Muscle of arm (tissue), 12 donors: ENCODE measurements around the gene MEOX1. TPM values are rescaled to one million over a fixed set of nuclear protein-coding genes. Genes with fewer than 3 reads are reported as not detected.

Source experiments
- DNase-seq: peaks from one replicate; pipeline ENCODE4 v3.0.0-alpha.2; 2013
- polyA plus RNA-seq, 12 donors: library from polyadenylated mRNA; unstranded; fragments of 120-200 nt; gene quantifications; one replicate each; pipeline ENCODE4 v1.2.1, GENCODE V29; 2013; ENCODE audit not compliant: insufficient read length in 12 of 12

MEOX1 gene
- polyA plus RNA-seq, 12 donors: 10.8 to 30.5 (median 13.9) TPM; not detected in 1

DNA sequence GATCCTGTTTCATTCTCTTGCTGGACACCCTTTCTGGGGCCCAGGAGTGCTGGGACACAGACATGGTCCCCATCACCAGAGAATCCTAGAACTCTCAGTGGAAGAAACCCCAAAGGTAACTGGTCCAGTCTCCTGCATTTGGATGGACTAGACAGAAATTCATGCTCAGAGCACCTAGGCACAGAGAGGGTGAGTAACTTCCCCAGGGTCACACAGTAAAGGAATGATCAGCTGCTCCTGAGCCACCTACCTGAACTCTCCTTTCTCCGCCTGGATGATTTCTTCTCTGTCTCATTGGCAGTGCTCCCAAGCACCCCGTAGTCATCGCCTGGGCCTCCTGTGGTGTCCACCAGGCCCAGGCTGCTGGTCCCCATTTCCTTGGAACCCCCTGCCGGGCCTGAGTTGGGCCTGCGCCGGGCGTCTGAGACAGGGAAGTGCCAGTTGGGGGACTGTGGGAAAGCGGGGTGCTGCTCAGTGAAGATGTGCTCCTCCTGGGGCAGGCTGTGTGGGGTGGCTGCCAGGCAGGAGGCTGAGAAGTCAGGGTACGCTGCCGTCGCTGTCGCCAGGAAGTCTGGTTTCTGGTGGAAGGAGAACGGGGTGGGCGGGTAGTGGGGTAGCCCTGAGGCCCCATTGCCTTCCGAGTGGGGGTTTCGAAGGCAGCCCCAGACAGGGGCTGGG lies 767 bp downstream of the MEOX1 start:
- no peak for DNase-seq

DNA sequence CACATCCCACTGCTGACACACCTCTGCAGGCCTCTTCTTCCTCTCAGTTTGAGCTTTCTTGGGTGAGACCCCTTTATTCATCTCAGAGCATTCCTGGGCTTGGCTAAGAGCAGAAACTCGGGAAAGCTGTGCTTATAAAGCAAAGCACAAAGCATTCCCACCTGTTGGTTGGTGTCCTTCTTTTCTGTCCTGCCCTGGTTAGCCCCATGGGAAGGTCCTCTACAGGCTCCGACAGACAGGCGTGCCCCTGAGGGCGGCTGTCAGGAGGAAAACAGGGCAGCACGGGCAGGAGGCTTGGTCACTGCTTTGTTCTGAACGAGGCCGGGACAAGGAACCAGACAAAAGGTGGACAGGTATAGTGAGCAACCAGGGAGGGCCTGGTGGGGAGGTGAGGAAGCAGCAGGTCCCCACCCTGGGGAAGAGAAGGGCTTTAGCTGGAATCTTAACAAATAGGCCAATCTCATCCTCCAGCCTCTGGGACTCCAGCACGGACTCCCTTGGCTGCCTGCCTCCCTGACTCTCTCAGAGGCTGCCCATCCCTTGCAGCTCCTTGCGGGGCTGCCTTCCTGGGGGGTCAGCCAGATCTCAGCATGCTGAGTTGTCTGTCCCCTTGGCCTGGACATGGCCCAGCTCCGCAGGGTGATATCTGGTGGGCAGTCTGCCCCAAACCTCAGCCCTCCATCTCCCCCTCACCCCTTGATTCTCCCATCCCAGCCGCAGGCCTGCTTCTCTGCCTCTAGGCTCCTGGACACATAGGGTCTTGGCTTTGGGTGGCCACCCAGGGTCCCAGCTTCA lies 1.7 kb downstream of the MEOX1 start:
- DNase-seq: no peak

DNA sequence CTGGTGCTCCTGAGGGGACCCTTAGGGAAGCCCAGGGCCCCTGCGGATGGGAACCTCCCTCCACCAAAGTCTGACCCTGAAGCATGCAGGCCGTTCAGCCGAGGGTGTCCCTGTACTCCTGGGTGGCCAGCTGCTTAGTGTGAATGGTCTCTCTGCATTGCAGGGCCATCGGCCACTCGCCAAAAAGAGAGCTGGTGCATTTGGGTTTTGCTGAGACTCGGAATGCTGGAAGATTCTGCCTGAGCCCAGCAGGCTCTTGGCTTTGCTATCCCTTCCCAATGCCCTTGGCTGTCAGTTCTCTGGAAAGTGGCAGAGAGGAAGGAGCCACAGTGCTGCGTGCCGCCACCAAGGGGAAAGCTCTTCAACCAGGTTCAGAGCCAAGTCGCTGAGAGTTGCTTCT lies 2.8 kb downstream of the MEOX1 start:
- no peak for DNase-seq

DNA sequence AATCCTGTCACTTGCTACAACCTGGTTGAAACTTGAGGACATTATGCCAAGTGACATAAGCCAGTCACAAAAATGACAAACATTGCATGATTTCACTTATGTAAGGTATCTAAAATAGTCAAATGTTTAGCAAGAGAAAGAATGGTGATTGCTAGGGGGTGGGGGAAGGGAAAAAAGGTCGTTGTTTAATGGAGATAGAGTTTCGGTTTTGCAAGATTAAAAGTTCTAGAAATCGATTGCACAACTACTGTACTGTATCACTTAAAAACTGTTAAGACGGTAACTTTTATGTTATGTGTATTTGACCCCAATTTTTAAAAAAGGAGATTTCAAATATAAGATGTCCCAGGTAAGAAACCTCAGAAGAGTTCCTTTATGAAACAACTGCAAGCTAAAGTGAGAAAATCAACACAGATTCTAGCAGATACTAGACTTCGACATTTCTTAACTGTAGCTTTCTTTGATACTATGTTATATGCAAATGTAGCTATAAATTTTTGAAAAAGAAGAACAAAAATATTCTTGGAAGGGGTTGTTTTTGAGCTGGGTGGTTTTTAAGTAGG lies 5.9 kb downstream of the MEOX1 start:
- no peak for DNase-seq

DNA sequence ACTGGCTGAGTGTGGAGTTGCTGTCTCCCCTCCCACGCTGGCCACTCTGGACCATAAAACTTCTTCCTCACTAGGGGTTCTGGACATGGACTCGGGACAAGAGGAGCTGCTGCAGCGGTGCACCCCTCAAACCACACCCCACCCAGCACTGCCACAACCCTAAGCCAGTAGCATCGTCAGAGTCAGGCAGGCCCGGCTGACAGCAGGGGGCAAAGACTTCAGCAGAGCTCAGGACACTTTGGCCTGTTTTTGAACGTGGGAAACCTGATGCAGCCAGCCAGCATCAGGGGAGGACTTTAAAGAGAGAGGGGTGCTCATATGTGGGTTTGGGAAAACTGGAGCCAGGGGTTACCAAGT lies 9.6 kb downstream of the MEOX1 start:
- DNase-seq: no peak

DNA sequence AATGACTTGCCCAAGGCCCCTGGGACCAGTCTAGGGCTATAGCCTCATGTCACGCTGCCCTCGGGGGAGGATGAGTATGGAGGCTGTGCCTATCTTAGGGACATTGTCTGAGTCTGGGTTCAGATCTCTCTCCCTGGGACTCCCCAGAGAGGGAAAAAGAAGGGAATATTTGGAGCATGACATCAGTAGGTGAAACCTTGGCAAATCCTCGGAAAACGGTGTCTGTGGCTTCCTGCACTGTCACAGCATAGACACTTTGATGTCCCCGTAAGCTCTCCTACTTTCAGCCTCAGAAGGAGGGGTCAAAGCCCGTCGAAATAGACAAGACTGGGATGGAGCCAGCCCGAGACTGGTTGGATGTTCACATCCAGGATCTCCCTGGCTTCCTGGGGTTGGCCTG lies 11.3 kb downstream of the MEOX1 start:
- no peak for DNase-seq

DNA sequence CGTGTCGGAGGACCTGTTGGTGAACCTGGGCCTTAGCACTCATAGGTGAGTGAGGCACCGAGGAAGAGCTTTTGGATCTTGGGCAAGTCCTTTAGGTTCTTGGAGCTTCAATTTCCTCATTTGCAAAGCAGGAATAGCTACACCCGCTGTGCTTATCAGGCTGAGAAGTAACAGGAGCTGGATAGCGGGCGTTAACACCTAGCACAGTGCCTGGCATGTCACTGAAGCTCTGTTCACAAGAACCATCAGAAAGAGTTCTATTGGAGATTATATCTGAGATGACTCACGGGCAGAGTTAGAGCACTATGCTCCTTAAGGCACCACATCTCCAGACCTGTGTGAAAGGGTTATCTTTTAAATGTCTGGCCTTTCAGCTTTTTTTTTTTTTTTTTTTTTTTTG lies 12.8 kb downstream of the MEOX1 start:
- DNase-seq: no peak

DNA sequence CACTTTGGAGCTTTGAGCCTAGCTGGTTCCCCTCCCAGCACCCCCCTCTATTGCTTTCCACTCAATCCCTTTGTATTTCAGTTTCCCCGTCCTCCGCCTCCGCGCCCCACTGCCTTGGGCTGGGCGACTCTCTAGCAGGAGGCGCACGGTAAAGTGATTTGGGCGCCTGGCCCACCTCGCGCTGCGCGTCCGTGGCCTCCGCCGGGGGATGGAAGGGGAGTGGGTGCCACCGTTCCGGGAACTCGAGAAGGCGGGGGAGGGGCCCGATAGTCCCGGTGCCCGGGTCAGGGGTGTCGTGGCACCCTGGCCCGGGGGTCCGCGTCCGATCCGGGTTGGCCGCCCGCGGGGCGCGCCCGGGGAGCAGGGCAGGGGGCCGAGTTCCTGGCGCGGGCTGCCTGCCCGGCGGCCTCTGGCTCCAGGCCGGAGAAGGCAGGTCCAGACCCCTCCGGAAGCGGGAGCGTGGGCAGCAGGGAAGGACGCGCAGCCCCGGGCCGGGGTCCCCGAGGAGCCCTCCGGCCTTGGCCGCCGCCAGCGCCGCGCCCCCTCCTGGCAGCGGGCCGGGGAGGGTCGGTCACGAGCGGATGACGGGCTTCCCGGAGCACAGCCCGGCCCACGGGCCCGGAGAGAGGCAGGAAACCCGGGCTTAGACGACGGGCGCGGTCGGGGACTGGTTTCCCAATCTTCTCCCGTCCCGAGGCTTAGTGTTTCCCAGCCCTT lies 15.8 kb downstream of the MEOX1 start:
- DNase-seq: peak; percentile 80

DNA sequence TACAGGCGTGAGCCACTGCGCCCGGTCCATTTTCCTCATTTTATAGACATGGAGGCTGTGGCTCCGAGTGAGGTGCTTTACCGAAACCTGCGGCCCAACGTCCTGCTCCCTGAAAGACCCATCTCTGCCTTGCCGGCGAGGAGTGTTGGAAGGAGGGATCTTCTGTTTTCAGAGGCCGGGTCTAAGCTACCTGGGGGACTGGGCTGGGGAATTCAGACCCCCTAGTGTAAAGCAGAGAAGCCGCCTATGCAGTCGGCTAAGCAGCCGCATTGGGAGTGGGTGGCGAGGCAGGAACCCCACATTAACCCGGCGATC lies 16.3 kb downstream of the MEOX1 start:
- no peak for DNase-seq

DNA sequence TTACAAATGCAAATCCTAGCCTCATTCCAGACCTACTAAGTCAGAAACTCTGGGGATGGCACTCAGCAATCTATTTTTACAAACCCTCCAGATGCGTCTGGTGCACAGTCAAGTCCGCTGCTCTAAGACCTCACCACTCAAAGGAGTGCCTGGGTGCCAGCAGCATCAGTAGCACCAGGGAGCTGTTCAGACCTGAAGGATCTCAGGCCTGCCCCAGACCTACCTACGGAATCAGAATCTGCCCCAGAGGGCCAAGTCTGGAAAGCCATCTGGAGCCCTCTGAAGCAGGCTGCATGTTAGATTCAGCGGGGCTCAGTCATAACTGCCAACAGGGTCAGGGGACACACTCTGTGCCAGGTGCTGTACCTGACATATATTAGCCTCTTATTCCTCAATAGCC lies 17.6 kb downstream of the MEOX1 start:
- DNase-seq: no peak

DNA sequence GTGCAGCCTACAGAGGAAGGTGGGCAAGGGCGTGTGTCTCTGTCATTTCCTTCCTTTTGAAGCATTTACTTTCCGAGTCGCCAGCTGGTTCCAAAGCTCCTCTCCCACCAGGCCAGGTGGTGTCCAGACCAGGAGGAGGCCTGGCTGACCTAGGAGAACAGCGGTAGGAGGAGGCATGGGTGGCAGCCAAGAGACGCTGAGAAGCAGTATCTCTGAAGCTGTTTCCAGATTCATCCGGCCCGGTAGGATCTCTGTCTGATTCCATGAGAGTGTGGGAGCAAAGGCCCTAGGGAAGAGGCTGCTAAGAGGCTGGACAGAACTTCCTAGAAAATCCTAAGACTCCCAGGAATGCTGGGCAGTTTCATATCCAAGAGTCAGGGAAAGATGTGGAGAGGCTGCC lies 20.3 kb downstream of the MEOX1 start:
- DNase-seq: no peak

DNA sequence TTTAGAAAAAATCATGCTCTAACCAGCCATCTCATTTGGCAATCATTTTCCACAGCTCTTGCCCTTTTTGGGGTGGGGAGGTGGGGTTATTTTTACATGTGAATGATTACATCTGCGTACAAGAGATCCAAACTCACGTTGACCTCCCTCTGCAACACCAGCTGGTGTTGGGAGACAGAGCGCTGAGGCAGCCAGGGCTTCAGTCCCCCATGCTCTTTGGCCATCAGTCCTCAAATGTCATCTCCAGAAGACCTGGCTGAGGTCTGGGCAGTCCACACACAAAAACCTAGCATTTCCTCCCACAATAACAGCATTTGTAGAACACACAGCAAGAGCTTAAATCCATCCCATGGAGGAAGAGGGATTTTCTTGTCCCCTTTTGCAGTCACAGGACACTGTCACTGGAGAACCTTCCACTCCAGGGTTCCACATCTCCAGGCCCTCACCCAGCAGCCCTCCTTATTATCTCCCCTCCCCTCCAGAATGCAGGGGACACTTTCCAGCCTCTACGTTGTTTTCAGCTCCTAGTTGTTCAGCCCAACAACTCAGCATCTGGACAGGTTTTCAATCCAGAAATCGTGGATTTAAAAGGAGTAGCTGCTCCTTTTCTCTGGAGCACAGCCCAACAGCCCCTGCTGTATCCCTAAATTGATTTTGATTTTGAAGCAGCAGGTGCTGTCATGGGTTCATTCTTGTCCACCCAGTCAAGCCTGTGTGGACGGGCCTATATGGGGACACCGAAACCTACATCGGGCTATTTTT lies 21.1 kb downstream of the MEOX1 start:
- peak; percentile 65 for DNase-seq

DNA sequence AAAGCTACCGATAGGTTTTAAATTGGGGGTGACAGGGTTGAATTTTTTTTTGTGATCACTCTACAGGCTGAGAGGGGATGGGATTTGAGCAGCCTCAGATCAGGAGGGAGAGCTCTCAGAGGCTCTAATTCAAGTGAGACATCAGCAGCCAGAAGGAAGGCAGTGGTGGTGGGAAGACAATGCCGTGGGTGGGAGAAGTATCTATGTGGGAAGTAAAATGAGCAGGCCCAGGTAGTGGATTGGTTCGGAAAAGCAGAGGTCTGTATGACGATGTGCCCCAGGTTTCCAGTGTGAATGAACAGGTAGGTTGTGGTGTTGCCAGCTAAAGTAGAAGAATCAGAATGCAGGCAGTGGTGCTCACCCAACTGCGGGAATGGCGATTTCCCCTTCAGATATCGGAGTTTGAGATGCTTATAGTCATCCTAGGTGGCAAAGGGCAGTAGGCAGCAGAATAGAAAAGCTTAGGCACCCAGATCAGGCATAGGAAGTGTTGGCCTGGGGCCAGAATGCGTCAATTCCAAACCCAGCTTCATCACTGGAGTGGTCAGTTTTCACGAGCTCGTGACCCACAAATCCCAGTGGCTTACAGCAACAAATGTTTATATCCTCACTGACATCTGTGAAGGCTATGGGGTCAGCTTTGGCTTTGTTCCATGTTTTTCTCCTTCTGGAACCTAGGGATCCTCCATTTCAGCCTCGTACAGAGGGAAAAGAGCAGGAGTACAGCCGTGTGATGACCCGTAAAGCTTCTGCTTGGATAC lies 24.0 kb downstream of the MEOX1 start:
- no peak for DNase-seq

DNA sequence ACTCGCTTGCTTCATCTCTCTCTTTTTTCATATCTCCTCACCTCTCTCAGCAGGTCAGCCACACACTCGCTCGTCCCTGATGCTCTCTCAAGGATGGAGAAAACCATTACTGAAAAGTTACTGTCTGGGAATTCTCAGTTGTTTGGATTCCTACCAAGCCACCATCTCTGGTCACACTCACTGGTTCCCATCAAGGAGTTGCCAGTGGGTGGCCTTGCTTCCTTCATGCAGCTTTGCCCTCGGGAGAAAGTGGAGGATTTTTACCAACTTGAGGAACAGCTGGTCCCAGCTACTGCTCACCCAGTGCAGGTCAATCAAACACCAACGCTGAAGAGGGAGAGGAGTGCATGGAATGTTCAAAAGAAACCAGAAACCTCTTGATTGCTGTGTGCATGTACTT lies 25.3 kb downstream of the MEOX1 start:
- no peak for DNase-seq

DNA sequence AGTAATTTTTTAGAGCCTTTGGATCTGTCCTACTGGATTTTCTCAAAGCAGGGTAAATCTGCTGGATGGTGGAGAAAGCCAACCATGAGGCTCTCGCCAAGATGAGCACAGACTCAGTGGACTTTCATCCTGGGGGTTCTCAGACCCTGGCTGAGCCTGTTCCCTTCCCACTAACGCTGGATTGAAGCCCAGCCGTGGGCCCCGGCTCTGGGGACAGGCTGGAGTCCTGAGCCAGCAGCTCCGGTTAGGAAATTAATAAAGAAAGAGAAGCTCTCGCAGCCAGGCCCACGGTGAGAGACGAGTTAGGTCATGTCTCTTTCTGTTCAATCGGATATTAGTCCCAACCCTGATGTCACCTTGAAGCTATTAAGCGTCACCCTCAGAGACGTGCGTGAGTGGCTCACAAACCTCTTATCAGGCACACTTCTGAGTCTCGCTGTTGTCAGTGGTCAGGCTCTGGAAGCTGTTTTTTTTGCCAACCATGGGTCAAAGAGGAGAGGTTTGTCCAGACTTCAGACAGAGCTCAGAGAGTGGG lies 27.1 kb downstream of the MEOX1 start:
- peak; percentile 58 for DNase-seq

DNA sequence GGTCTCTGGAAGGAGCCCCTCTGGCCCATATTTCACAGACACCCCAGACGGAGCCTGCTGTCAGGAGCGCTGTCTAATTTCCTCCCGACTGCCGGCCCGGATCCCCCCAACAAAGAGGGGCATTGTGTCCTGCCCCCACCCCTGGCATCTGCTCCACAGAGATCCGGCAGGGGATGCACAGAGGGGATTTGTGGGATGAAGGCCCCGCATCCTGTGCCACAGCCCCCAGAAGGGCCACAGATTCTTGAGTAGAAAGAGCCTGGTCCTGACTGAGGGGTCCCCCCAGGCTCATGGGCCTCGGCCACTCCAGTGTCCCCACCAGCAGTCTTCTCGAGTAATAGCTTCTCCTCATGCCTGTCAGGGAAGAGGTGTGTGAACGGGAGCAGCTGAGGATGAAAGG lies 29.5 kb downstream of the MEOX1 start:
- DNase-seq: no peak

DNA sequence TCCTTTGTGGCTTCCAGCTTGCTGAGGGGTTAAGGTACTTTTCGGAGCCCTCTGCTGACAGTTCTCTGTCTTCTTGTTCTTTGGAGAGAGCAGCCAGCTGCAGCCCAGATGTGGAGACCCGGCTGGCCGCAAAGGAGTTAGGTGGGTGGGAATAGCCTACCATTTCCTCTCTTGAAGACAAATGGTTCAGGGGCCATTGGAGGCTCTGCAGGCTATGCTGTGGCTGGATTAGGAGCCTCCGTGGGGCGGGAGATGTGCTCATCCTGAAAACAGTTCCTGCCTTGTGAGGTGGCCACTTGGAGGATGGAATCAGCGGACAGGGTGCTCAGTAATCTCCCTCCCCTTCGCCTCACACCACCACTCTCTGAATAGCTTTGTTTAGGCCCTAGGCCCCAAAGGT lies 30.3 kb downstream of the MEOX1 start:
- DNase-seq: no peak

DNA sequence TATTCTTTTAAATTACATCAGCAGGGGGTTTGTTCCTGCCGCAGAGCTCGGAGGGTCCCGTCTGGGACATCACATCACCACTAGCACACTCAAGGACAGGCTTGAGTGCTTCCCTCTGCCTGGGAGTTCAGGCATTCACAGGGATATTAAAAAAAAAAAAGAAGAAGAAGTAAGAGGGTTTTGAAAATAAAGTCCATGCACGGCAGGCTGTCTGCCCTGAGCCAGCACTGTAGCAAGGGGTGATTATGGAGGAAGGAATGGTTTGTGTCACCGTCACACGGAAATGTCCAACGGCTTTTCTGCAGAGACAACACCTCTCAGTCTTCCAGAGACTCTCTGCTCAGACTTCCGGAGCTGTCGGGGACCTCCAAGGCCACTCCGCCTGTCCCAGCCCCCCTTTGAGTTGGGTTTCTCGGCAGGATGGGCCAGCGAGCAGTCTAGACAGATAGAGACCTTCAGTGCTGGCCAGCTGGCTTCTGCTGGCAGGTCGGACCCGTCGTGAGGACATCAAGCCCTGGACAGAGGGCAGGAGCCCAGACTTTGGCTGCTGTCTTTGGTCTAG lies 33.6 kb downstream of the MEOX1 start:
- DNase-seq: no peak

DNA sequence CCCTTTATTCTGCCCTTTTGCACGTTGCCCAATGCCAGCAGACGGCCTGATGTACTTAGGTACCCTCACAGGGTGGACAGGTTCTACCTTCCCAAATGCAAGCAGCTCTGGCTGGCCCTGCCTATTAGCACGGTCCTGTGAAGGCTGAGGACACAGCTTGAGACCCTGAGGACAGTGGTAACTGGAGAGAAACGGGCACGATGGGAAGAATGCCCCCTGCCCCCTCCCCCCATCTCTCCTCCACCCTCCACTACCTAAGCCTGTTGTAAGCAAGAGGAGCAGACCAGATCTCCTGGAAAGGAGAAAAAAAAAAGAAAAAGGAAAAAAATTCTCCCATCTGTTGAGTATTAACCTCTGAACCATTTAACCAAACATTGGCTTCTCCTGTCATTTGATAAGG lies 34.1 kb downstream of the MEOX1 start:
- no peak for DNase-seq

DNA sequence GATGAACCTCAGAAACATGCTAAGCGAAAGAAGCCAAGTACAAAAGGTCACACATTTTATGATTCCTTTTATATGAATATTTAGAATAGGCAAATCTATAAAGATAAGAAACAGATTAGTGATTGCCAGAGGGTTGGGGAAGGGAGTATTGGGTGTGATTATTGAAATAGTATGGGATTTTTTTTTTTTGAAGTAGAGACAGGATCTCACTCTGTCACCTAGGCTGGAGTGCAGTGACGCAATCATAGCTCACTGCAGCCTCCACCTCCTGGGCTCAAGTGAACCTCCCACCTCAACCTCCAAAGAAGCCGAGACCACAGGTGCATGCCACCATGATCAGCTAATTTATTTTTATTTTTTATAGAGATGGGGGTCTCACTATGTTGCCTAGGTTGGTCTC lies 35.7 kb downstream of the MEOX1 start:
- DNase-seq: no peak

DNA sequence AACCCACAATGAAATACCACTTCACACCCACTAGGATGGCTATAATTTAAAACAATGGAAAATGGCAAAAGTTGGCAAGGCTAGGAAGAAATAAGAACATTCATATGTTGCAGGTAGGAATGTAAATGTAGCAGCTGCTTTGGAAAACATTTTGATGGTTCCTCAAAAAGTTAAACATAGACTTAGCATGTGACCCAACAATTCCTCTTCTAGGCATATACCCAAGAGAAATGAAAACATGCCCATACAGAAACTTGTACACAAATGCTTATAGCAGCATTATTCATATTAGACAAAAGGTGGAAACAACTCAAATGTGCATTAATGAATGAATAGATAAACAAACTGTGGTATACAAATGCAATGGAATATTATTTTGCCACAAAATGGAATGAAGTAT lies 36.1 kb downstream of the MEOX1 start:
- DNase-seq: no peak
